Activated CD8-positive, alpha-beta memory T cell treated with anti-CD3 and anti-CD28 coated beads, Interleukin-2, amount 50 U/mL, for 4 hours (primary cell): ENCODE results near the gene RPH3AL.

Experiments used
- DNase-seq: peaks from one replicate; pipeline ENCODE4 v3.0.0-alpha.2; 2020

Gene RPH3AL

DNA sequence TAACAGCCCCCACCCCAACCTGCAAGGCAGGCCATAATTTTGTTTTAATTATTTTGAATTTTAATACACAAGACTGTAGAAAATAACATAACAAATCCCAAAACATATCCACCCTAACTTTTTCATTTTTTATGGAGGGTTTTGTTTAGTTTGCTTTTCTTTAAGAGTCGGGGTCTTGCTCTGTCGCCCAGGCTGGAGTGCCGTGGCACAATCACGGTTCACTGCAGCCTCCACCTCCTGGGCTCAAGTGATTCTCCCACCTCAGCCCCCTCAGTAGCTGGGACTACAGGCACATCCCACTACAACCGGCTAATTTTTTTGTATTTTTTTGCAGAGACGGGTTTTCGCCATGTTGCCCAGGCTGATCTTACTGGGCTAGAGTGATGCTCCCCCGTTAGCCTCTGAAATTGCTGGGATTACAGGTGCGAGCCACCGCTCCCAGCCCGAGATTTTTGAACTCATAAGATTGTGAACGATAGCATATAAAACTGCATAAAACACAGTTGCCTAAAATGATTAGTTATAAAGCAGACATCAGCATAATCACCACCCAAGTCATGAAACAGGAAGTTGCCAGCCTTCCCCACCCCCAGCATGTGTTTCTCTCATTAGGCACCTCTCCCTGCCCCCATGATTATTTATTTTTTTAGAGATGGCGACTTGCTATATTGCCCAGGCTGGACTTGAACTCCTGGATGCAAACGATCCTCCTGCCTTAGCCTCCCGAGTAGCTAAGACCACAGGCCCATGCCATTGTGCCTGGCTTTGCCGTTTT lies 157.6 kb downstream of the RPH3AL start:
- DNase-seq: no peak

DNA sequence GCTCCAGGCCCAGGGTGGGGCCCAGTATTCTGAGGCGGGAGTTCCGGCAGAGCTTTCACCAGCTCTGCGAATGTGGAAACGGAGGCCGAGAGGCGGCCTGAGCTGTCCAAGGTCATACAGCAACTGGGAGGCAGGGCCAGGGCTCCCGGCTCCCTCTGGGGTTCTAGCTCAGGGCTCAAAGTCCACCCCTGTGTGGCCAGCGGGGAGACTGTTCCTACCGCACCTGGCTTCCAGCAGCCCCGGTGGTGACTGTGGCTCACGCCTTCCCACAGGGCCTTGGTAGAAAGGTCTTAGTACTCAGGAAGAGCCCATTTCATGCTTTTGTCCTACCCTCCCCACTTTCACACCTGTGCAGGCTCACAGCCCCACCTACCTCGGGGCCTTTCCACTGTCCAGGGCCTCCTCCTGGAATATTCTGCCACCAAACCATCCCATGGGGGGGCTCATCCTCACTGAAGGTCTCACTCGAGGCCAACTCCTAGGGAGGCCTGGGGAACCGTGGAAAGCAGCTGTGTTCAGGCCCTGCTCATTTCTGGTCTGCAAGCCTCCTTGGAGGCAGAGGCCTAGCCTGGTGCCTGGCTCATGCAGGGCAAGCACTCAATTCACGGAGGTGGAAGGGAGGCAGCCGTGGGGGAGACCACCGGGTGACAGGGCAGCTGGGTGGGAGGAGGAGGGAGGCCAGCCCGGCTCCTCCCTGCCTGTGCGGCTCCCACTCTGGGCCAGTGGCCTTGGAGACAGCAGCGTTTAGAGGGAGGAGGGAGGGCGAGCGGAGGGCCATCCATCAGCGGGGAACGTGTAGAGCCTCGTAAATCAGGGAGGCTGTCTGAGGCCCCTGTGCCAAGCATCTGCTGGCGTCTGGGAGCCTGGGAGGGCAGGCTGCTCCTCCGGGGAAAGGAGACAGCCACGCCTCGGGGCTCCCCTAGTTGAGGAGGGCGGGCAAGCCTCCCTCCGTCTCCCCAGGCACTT lies 158.5 kb downstream of the RPH3AL start:
- no peak for DNase-seq

DNA sequence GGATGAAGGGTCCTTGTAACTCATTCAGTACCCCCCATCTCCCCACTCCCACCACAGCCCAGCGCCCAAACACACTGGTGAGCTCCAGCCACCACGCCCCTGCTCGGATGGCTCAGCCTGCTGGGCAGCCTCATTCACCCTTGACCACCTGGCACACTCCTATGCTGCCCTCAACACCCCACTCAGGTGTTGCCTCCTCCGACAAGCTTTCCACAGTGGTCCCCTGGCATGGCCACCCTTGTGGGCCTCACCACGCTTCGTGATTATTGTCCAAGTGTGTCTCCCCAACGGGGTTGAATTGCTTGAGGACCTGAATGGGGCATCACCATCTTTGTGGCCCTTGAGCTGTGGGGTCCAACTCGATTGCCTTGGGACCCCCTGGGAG lies 159.2 kb downstream of the RPH3AL start:
- DNase-seq: no peak

DNA sequence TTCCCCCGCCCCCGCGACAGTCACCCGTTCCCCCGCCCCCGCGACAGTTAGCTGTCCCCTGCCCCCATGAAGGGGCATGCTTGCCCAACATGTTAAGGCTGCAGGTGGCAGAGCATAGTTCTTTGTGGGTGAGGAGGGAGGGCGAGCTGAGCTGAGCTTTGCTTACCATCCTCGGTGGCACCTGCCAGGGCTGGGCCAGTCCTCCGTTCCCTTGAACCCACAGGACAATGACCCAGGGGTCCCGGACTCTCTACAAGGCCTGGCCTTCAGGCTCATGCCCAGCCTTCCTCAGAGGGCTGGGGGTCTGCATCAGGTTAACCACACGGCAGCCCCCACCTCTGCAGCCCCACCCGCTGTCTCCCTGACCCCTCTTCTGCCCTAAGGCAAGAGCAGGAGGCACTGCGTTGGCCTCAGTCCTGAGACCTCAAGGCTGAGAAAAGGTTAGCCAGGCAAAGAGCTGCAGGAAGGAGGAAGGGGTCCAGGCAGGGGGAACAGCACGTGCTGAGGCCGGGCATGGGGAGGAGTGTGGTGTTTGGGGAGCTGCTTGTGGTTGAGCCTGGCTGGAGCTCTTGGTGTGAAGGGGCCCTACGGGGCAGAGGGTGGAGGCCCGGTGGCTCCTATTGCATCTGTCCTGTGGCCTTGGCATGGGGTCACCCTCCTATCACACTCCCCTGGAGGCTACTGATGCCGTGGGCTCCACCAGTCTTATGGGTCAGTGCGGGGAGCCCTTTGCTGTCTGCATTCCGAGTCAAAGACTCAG lies 159.8 kb downstream of the RPH3AL start:
- DNase-seq: no peak

DNA sequence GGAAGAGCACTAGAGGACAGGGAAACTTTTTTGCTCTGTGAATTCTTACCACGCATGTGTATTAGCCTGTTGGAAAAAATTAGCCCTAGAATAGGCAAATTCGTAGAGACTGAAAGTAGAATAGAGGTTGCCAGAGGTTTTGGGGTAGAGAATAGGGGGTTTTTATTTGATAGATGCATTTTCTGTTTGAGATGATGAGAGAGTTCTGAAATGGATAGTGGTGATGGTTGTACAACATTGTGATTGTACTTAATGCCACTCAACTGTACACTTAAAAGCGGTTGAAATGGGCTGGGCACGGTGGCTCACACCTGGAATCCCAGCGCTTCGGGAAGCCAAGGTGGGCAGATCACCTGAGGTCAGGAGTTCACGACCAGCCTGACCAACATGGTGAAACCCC lies 163.2 kb downstream of the RPH3AL start:
- DNase-seq: no peak

DNA sequence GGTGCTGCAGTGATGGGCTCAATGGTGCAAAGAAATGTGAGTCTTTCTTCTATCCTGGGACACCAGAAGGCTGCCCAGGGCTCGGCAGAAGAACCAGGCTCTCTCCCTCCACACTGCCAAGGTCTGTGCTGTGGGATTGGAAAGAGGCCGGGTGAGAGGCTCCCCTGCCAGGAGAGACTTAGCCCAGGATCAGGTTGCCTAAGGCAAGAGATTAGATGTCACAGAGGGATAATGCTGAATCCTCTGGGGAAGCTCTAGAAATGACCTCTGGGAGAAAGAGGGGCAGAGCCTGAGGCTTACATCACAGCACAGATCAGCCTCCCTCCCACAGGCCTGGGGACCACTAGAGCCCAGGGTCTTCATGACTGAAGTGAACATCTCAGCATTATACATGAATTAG lies 165.5 kb downstream of the RPH3AL start:
- DNase-seq: no peak

DNA sequence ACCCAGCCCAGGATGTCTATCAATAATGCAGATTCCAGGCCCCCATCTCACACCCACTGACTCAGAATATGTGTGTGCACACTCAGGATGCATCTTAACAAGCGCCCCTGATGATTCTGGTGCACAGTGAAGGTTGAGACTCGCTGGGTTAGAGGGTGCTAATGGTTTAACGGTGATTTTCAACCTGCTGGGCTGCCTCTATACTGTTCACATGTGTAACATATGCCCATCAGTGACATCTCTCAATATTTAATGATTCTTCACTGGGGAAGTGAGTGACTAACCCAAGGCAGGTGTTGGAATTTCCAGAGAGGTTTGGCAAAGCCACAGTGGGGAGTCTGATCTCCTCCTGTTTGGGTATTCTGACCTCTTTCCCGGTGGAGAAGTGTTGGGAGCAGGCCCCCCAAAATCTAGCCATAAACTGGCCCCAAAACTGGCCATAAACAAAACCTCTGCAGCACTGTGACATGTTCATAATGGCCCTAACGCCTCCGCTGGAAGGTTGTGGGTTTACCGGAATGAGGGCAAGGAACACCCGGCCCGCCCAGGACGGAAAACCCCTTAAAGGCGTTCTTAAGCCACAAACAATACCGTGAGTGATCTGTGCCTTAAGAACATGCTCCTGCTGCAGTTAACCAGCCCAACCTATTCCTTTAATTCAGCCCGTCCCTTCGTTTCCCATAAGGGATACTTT lies 167.0 kb downstream of the RPH3AL start:
- DNase-seq: no peak

DNA sequence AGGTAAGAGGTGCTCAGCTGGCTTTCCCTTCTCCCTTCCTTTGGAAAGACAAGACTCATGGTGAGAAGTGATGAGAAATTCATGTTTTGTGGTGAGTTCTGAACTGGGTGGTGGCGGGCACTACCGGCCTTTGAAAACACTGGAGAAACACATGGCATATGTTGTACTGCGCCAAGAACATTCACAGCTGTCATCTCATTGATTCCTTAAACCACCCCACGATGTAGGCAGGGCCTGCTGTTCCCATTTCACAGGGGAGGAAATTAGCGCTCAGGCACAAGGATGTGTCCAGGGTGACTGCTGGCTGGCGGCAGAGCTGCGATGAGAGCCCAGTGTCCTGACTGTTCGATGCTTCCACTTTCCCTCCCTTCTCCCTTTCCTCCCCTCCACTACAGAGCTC lies 169.6 kb downstream of the RPH3AL start:
- DNase-seq: no peak

DNA sequence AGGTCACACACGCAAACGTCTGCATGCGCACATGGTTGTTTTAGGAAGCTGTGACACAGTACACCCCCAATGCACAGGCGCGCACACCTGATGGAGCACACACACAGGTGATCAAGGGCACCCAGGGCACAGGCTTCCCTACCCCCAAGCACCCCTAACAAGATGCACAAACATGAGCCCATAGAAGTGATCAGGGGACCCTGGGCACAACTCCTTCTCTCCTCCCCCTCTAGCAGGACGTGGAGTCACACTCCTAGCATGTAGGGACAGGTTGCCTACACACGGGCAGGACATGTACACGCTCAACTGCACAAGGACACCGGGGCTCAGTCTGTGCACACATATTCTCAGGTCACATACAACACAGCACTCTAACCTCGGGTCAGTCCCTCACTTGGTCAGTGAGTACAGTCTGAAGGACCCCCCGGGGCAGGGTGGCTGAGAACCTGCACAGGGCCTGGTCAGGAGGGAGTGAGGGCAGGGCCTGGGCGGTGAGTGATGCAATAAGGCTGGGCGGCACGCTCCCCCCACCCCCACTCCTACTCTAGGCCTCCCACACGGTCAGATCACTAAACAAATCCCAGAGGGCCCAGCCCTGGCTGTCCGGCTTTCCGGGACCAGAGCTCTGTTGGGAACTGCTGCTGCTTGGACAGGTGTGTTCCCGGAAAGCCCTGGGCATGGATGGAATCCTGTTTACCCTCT lies 170.4 kb downstream of the RPH3AL start:
- no peak for DNase-seq

DNA sequence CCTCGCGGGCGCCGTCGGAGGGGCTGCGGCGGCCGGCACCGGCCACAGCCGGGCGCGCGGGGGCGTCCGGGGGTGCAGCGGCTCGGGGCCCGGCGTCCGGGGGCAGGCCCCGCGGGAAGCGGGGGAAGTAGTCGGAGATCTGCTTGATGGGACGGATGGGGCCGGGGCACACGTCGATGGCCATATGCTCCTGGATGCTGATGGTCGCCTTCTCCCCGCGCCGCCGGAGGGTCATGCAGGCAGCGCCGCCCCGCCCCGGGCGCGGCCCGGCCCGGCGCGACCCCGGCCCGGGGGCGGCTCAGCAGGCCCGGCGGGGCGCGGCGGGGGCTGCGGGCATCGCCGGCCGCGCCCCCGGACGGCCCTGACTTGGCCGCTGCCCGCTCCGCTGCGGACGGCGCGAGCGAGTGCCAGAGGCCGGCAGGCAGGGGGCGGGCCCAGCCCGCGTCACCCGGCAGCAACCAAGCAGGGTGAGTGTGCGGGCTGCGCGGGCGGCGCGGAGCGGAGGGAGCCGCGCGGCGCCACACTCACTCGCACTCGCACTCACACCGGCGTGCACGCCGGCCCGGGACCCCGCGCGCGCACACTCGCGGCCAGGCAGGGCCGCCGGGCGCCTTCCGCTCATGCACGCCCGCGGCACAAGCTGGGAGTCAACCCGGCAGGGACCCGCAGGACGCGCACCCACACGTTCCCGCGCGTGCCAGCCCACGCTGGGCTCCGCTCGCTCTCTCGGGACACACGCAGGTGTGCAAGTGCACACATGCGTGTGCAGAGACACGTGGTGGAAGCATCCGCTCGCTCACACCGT lies 171.2 kb downstream of the RPH3AL start, which contains the start of gene DOC2B:
Gene DOC2B (minus strand): TSS at position 406 of the 805 bp plus-strand sequence. CDS start 171 bp downstream, at position 235.
- no peak for DNase-seq

DNA sequence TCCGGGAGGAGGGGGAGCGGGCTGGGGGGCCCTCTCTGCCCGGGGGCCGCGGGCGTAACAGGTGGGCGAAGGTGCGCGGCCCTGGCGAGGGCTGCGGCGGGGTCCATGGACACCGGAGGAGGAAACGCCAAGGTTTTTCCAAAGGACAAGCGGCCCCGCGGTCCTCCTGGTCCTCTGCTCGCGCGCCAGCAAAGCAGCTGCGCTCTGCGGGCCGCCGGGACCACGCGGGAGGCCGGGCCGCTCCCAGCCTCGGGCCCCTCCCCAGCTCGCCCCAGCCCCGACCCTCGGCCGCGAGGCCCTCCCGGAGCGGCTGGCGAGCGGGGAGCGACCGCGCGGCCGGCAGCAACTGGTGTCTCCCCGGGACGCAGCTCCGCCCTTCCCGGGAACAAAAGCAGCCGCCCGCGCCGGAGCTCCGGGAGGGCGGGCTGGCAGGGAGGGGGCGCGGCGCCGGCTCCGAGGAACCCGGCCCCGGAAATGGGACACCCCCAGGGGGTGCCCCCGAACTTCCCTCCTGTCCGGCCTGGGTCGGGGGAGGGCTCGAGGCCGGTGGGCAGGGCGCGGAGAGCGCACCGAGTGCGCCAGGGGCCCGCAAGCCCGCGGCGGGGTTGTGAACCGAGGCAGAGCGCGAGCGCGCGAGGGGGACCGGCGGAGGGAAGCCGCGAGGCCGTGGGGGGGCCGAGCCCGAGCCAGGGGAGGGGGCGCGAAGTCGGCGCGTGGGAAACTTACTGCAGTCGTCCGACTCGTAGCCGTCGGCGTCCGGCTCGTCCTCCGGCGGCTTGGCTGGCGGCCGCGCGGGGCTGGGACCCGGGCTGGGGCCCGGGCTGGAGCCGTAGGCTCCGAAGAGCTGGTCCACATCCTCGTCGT lies 172.0 kb downstream of the RPH3AL start:
- no peak for DNase-seq

DNA sequence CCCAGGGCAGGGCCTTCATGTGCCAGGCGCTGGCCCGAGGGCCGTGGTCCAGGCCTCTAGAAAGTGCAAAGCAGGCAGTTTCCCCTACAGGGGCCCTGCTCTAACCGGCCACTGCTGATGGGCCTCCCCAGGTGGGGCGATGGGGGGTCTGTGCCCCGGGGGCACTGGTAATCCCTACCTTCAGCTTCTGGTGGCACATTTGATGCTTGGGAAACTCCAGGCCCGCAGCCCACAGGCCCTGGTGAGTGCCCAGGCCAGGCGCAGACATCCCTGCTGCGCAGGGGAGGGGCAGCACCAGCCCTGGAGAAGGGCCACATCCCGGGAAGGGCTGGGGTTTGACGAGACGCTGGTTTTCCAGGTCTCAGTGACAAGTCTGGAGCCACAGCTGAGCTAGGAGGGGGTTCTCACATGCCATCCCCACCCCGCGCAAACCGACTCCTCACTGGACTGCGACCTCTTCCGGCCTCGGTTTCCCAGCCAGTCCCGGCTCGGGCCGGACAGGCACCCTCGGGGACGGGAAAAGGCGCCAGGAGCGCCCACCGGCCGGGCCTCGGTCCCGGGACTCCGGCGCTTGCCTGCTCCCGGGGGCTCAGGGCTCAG lies 172.7 kb downstream of the RPH3AL start:
- DNase-seq: no peak

DNA sequence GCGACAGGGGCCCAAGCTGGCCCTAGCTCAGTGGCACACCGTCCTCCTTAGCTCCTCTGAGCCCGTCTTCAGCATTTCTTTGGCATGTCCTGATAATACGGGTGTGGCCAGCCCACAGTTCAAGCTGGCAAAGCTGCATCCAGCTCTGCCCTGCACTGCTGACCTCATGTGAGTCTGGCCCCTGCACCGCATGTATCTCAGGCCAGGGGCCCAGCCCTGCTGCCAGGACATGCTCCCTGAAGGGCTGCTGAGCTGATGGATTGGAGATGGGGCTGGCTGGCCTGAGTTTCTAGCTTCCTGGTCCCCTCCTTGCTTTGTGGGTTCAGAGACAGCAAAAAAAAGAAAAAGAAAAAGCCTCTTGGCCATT lies 173.6 kb downstream of the RPH3AL start:
- DNase-seq: no peak

DNA sequence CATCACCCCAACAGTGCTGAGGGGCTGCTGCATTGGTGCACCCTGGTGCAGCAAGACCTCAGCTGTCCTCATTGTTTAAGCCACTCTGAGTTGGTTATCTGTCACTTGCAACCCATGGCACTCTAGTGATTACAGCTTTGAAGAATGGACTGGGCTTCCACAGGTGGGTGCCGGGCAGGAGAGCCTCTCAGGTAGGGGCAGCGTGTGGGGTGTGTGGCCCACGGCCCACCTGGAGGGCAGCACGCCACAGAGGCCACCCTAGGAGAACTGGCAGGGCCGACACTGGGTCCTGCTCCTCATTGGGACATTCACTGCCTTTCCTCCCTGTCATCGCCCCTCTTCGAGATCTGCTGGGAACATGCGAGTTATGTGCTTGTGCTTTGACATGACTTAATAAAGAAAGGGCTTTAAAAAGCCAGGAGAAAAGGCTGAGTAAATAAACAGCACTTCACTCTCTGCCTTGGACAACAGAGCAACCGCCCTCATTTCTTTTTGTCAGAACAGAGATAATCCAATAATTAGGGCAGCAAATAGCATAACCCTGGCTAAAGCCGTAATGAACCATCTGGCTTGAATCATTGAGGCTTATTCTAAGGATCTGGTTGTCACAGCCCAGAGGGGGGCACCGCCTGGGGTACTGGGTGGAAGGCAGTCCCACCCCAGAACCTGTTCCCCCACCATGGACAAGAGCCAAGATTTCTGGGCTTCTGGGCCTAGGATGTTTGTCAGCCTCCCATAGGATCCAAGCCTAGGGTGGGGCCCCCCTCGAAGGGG lies 174.1 kb downstream of the RPH3AL start:
- no peak for DNase-seq

DNA sequence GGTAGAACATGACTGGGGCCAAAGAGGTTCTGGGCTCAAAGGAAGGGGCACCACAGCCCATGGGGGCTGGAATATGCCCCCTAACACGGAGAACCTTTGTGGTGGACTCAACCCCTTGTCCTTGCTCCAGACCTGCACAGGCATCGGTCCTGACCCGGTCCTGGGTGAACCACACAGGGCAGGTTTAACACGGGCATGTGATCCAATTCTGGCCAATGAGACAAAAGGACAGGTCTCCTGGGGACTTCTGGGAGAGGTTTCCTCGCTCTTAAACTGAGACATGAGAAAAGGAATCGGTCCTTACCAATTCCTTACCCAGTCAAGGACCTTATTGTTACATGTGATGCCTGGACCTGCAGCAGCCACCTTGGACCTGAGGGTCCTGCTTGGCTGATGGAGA lies 174.8 kb downstream of the RPH3AL start:
- DNase-seq: no peak

DNA sequence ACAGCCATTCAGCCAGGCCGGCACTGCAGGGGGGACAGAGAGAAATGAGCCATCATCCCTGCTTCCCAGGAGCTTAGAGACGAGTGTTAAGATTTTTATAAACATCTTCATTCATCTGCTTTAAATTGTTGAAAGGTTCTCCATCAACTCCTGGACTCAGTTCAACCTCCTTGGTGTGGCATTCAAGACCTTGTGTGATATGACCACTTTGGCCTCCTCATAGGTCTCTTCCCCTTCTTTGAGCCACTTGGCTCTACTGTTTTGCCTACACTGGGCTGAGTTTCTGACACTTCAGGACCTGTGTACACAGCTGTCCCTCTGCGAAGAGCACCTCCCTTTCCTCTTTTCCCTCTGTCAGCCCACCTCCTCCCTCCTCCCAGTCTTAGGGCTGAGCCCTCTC lies 175.5 kb downstream of the RPH3AL start:
- no peak for DNase-seq

DNA sequence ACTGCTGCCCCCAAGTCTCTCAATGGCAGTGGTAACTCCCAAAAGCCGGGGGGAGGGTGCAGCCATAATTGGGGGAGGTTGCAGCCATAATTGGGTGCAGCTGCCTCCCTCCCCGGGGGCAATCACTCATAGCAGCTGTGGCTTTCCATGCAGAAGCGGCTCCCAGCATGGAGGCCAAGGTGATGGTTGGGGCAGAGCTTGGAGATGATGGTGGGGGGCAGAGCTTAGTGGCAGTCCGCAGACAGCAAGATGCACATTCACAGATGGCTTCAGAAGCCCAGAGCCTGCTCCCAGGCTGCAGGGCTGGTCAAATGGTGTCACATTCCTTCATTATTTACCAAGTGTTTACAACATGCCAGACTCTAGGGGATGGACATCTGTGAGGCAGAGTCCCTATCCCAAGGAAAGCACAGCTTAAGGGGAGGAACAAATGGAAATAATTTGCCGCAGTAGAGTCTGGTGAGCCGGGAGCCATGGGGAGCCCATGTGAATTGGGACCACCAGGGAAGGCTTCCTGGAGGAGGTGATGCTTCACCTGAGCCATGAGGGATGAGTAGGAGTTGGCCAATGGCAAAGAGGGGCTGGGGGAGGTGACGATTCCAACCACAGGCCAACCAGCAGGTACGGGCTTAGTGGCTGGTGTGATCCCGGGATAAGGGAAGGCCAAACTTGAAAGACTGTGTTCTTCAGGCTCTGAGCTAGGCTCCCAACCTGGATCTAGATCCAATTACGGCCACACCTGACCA lies 179.3 kb downstream of the RPH3AL start:
- no peak for DNase-seq

DNA sequence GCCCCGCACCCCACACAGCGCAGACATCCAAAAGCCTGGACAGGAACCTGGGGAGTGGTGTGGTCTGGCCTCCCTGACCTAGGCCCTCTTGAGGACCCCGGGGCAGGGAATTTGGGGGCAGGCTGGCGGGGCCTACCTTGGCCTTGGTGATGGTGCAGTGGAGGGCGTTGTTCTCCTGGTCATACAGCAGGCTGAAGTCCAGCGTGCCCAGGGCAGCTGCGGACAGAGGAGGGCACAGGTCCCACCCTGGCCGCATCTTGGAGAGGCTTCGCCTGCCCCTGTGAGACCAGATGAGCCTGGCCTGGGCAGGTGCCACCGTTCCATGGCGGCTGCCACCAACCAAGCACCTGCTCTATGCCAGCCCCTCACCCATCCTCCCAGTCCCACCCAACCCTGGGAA lies 180.2 kb downstream of the RPH3AL start:
- no peak for DNase-seq
